GM23338 (cell line): Measurements from ENCODE around the gene PRKCD. TPM values are rescaled to one million over a fixed set of nuclear protein-coding genes. Genes with fewer than 3 reads are reported as not detected.

Experiments used
- ATAC-seq: fragments of 200-7000 bp; cut with Tn5 transposase; 3 replicates; pipeline ENCODE4 v1.9.1; 2020
- DNase-seq: peaks from one replicate; pipeline ENCODE4 v3.0.0-alpha.2; 2015; ENCODE audit warnings: low spot score
- H2AFZ ChIP-seq: fragments of 200-600 bp; sonication (generic); 2 replicates; pipeline ENCODE4 v1.8.0; 2016; ENCODE audit warnings: antibody characterized with exemption, mild to moderate bottlenecking, moderate library complexity
- H3F3A ChIP-seq: fragments of 200-600 bp; sonication (generic); replicated peaks from 2 replicates; pipeline ENCODE4 v1.8.0; 2017; ENCODE audit warnings: antibody characterized with exemption, mixed run types, low read depth
- H3K27ac ChIP-seq: fragments of 200-600 bp; sonication (generic); 2 replicates; pipeline ENCODE4 v1.6.1; 2016; ENCODE audit warnings: low read depth
- H3K27me3 ChIP-seq: fragments of 200-600 bp; sonication (generic); 2 replicates; pipeline ENCODE4 v1.8.0; 2016; ENCODE audit warnings: mild to moderate bottlenecking, mixed run types, moderate library complexity; ENCODE audit not compliant: insufficient read depth
- H3K36me3 ChIP-seq: fragments of 200-600 bp; sonication (generic); 2 replicates; pipeline ENCODE4 v1.8.0; 2016; ENCODE audit warnings: mild to moderate bottlenecking; ENCODE audit not compliant: insufficient read depth
- H3K4me1 ChIP-seq: fragments of 200-600 bp; sonication (generic); 2 replicates; pipeline ENCODE4 v1.8.0; 2016; ENCODE audit warnings: mild to moderate bottlenecking, moderate library complexity; ENCODE audit not compliant: insufficient read depth
- H3K4me2 ChIP-seq: fragments of 200-600 bp; sonication (generic); 2 replicates; pipeline ENCODE4 v1.7.1; 2017; ENCODE audit warnings: mixed run types
- H3K4me3 ChIP-seq: fragments of 200-600 bp; sonication (generic); 2 replicates; pipeline ENCODE4 v1.6.1; 2016; ENCODE audit warnings: mixed run types
- H3K79me2 ChIP-seq: fragments of 200-600 bp; sonication (generic); replicated peaks from 2 replicates; pipeline ENCODE4 v1.8.0; 2017; ENCODE audit warnings: mild to moderate bottlenecking; ENCODE audit not compliant: insufficient read depth
- H3K9me2 ChIP-seq: fragments of 200-600 bp; sonication (generic); 2 replicates; pipeline ENCODE4 v1.8.0; 2017; ENCODE audit not compliant: insufficient read depth
- H4K20me1 ChIP-seq: fragments of 200-600 bp; sonication (generic); replicated peaks from 2 replicates; pipeline ENCODE4 v1.8.0; 2017; ENCODE audit warnings: mild to moderate bottlenecking; ENCODE audit not compliant: insufficient read depth
- H3K27ac Mint-ChIP-seq: 2 replicates; pipeline ENCODE4 v1.8.0; 2020; ENCODE audit warnings: inconsistent platforms, mild to moderate bottlenecking, moderate library complexity, mixed read lengths
- H3K27me3 Mint-ChIP-seq: 3 replicates; pipeline ENCODE4 v1.8.0; 2022; ENCODE audit warnings: low read depth, mild to moderate bottlenecking, moderate library complexity, mixed read lengths, inconsistent platforms; ENCODE audit not compliant: insufficient read depth, poor library complexity
- H3K36me3 Mint-ChIP-seq: 3 replicates; pipeline ENCODE4 v1.8.0; 2021; ENCODE audit warnings: low read depth, mild to moderate bottlenecking, inconsistent platforms, moderate library complexity, mixed read lengths
- H3K4me1 Mint-ChIP-seq: 3 replicates; pipeline ENCODE4 v1.8.0; 2020; ENCODE audit warnings: mild to moderate bottlenecking, inconsistent platforms, mixed read lengths
- H3K4me3 Mint-ChIP-seq: 3 replicates; pipeline ENCODE4 v1.8.0; 2021; ENCODE audit warnings: moderate library complexity, mild to moderate bottlenecking, inconsistent platforms, mixed read lengths
- H3K9me3 Mint-ChIP-seq: 3 replicates; pipeline ENCODE4 v1.8.0; 2020; ENCODE audit warnings: moderate library complexity, mild to moderate bottlenecking, inconsistent platforms, mixed read lengths
- CREB1 ChIP-seq: fragments of 250-450 bp; sonication (Bioruptor Pico); IDR thresholded peaks from 2 replicates; pipeline ENCODE4 v1.5.0; 2020; ENCODE audit warnings: low read depth, mild to moderate bottlenecking, moderate library complexity
- EZH2 ChIP-seq: fragments of 200-600 bp; sonication (generic); IDR thresholded peaks from one replicate; pipeline ENCODE4 v1.8.0; 2017; ENCODE audit warnings: antibody characterized with exemption, mild to moderate bottlenecking, low read depth; ENCODE audit not compliant: unreplicated experiment
- EZH2phosphoT487 ChIP-seq: fragments of 200-600 bp; sonication (generic); IDR thresholded peaks from one replicate; pipeline ENCODE4 v1.8.1; 2018; ENCODE audit warnings: antibody characterized with exemption; ENCODE audit not compliant: unreplicated experiment
- JUNB ChIP-seq: IDR thresholded peaks from one replicate; pipeline ENCODE4 v1.6.1; 2016; ENCODE audit warnings: antibody characterized with exemption; ENCODE audit not compliant: unreplicated experiment
- NANOG ChIP-seq: IDR thresholded peaks from 2 replicates; pipeline ENCODE4 v1.6.1; 2016; ENCODE audit warnings: antibody characterized with exemption, borderline replicate concordance
- POLR2AphosphoS5 ChIP-seq: IDR thresholded peaks from 2 replicates; pipeline ENCODE4 v1.6.1; 2016; ENCODE audit warnings: antibody characterized with exemption, low read depth
- STAT1 ChIP-seq: IDR thresholded peaks from one replicate; pipeline ENCODE4 v1.6.1; 2016; ENCODE audit warnings: antibody characterized with exemption; ENCODE audit not compliant: unreplicated experiment
- ZNF114 ChIP-seq: fragments of 250-450 bp; sonication (Bioruptor Pico); IDR thresholded peaks from 2 replicates; pipeline ENCODE4 v1.5.0; 2020; ENCODE audit warnings: mild to moderate bottlenecking, moderate library complexity
- ZNF331 ChIP-seq: fragments of 250-450 bp; sonication (Bioruptor Pico); IDR thresholded peaks from 2 replicates; pipeline ENCODE4 v1.5.0; 2020; ENCODE audit warnings: low read depth, mild to moderate bottlenecking, moderate library complexity
- polyA plus RNA-seq: library from polyadenylated mRNA; unstranded; fragments of >200 nt; fragmentation: Nextera tagmentation; extraction: Ambion mirVana; gene quantifications from 2 replicates; pipeline ENCODE4 v1.2.1, GENCODE V29; 2016
- total RNA-seq: library from RNA; depleted of rRNA; stranded (reverse); fragments of >200 nt; shearing (Covaris generic); gene quantifications from 2 replicates; pipeline ENCODE4 v1.2.3, GENCODE V29; 2014
- TF ChIP-seq, protein P1 (sequence below): fragments of 250-450 bp; sonication (Bioruptor Pico); IDR thresholded peaks from 2 replicates; pipeline ENCODE4 v1.5.0; 2020; ENCODE audit warnings: mild to moderate bottlenecking, moderate library complexity
- TF ChIP-seq, protein P2 (sequence below): IDR thresholded peaks from one replicate; pipeline ENCODE4 v1.6.1; 2018; ENCODE audit warnings: antibody characterized with exemption; ENCODE audit not compliant: unreplicated experiment
- TF ChIP-seq, protein P3 (sequence below): IDR thresholded peaks from 2 replicates; pipeline ENCODE4 v1.6.1; 2016; ENCODE audit warnings: antibody characterized with exemption
- TF ChIP-seq, protein P4 (sequence below), 2 experiments: fragments of 200-600 bp in 1 of 2; sonication (generic) in 1 of 2; conservative IDR thresholded peaks; 2 replicates each; pipeline versions ENCODE4 v1.5.1 to v1.6.1; 2016 to 2017; ENCODE audit warnings: antibody characterized with exemption in 2 of 2, low read depth in 2 of 2, mild to moderate bottlenecking in 2 of 2, moderate library complexity in 1 of 2

PRKCD gene
- total and polyA plus RNA-seq, 2 experiments from 2014 or later: 11.3 to 11.8 TPM

DNA sequence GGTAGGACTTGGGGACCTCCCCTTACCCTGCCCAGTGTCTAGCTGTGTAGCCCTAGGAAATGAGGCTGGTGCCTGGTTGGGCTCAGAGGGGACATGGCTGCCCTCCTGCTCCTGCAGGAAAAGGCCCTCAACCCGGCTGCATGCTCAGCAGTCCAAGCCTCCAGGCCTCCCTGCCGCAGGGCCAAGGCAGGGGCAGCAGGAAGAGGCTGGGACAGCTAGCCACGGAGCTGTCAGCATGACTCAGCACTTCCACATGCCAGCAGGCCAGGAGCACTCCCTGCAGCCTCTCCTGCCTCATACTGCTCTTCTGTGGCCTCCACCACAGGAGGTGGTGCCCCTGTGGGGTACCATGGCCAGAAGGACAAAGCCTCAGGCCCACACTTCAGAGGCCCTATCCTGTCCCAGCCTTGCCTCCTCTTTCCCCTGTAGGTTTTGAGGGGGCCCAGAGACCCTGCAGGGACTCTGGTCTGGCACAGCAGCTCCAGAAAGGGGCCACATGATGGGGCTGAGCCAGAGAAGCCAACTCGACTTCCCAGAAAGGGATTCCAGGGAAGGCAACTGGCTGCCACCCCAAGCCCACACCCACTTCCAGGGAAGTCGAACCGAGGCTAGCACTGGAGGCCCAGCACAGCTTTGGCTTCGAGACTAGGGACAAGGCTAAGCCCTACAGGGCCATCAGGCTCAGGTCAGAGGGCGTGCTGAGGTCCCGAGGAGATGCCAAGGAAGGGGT lies 75.3 kb downstream of the PRKCD start:
- peak; percentile 47 for ATAC-seq
- H3K36me3 ChIP-seq: peaks cover 73% of the 10 kb centered on the region
- H3K27me3 ChIP-seq: no peaks in the 10 kb centered on the region
- H3K4me1 ChIP-seq: 0 out of 2 replicates have a peak, but pooled peaks cover 3% of the 10 kb centered on the region
- Mint-ChIP-seq H3K4me3 (no peak overlapping the region), H3K4me1 (peaks cover 33% of the 10 kb centered on the region), H3K27ac (peak overlapping the region; percentile 79), H3K36me3 (peaks cover 100% of the 10 kb centered on the region), H3K9me3 (no peaks in the 10 kb centered on the region), H3K27me3 (peaks cover 31% of the 10 kb centered on the region)
- H2AFZ ChIP-seq: no peak overlapping the region
- H3K4me2 ChIP-seq: no peak overlapping the region
- TF ChIP-seq ZNF331 (CRISPR knock-in tag) (no peak), ZNF114 (CRISPR knock-in tag) (no peak), EZH2phosphoT487 (no peak), STAT1 (no peak), EZH2 (no peak), POLR2AphosphoS5 (no peak), CREB1 (CRISPR knock-in tag) (no peak), JUNB (no peak), NANOG (no peak)
- TF ChIP-seq, protein P1, sequence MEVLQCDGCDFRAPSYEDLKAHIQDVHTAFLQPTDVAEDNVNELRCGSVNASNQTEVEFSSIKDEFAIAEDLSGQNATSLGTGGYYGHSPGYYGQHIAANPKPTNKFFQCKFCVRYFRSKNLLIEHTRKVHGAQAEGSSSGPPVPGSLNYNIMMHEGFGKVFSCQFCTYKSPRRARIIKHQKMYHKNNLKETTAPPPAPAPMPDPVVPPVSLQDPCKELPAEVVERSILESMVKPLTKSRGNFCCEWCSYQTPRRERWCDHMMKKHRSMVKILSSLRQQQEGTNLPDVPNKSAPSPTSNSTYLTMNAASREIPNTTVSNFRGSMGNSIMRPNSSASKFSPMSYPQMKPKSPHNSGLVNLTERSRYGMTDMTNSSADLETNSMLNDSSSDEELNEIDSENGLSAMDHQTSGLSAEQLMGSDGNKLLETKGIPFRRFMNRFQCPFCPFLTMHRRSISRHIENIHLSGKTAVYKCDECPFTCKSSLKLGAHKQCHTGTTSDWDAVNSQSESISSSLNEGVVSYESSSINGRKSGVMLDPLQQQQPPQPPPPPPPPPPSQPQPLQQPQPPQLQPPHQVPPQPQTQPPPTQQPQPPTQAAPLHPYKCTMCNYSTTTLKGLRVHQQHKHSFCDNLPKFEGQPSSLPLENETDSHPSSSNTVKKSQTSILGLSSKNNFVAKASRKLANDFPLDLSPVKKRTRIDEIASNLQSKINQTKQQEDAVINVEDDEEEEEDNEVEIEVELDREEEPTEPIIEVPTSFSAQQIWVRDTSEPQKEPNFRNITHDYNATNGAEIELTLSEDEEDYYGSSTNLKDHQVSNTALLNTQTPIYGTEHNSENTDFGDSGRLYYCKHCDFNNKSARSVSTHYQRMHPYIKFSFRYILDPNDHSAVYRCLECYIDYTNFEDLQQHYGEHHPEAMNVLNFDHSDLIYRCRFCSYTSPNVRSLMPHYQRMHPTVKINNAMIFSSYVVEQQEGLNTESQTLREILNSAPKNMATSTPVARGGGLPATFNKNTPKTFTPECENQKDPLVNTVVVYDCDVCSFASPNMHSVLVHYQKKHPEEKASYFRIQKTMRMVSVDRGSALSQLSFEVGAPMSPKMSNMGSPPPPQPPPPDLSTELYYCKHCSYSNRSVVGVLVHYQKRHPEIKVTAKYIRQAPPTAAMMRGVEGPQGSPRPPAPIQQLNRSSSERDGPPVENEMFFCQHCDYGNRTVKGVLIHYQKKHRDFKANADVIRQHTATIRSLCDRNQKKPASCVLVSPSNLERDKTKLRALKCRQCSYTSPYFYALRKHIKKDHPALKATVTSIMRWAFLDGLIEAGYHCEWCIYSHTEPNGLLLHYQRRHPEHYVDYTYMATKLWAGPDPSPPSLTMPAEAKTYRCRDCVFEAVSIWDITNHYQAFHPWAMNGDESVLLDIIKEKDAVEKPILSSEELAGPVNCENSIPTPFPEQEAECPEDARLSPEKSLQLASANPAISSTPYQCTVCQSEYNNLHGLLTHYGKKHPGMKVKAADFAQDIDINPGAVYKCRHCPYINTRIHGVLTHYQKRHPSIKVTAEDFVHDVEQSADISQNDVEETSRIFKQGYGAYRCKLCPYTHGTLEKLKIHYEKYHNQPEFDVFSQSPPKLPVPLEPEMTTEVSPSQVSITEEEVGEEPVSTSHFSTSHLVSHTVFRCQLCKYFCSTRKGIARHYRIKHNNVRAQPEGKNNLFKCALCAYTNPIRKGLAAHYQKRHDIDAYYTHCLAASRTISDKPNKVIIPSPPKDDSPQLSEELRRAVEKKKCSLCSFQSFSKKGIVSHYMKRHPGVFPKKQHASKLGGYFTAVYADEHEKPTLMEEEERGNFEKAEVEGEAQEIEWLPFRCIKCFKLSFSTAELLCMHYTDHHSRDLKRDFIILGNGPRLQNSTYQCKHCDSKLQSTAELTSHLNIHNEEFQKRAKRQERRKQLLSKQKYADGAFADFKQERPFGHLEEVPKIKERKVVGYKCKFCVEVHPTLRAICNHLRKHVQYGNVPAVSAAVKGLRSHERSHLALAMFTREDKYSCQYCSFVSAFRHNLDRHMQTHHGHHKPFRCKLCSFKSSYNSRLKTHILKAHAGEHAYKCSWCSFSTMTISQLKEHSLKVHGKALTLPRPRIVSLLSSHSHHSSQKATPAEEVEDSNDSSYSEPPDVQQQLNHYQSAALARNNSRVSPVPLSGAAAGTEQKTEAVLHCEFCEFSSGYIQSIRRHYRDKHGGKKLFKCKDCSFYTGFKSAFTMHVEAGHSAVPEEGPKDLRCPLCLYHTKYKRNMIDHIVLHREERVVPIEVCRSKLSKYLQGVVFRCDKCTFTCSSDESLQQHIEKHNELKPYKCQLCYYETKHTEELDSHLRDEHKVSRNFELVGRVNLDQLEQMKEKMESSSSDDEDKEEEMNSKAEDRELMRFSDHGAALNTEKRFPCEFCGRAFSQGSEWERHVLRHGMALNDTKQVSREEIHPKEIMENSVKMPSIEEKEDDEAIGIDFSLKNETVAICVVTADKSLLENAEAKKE: no peak
- TF ChIP-seq, protein P2, sequence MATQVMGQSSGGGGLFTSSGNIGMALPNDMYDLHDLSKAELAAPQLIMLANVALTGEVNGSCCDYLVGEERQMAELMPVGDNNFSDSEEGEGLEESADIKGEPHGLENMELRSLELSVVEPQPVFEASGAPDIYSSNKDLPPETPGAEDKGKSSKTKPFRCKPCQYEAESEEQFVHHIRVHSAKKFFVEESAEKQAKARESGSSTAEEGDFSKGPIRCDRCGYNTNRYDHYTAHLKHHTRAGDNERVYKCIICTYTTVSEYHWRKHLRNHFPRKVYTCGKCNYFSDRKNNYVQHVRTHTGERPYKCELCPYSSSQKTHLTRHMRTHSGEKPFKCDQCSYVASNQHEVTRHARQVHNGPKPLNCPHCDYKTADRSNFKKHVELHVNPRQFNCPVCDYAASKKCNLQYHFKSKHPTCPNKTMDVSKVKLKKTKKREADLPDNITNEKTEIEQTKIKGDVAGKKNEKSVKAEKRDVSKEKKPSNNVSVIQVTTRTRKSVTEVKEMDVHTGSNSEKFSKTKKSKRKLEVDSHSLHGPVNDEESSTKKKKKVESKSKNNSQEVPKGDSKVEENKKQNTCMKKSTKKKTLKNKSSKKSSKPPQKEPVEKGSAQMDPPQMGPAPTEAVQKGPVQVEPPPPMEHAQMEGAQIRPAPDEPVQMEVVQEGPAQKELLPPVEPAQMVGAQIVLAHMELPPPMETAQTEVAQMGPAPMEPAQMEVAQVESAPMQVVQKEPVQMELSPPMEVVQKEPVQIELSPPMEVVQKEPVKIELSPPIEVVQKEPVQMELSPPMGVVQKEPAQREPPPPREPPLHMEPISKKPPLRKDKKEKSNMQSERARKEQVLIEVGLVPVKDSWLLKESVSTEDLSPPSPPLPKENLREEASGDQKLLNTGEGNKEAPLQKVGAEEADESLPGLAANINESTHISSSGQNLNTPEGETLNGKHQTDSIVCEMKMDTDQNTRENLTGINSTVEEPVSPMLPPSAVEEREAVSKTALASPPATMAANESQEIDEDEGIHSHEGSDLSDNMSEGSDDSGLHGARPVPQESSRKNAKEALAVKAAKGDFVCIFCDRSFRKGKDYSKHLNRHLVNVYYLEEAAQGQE: no peak
- TF ChIP-seq, protein P3, sequence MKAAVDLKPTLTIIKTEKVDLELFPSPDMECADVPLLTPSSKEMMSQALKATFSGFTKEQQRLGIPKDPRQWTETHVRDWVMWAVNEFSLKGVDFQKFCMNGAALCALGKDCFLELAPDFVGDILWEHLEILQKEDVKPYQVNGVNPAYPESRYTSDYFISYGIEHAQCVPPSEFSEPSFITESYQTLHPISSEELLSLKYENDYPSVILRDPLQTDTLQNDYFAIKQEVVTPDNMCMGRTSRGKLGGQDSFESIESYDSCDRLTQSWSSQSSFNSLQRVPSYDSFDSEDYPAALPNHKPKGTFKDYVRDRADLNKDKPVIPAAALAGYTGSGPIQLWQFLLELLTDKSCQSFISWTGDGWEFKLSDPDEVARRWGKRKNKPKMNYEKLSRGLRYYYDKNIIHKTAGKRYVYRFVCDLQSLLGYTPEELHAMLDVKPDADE: no peak
- TF ChIP-seq, protein P4, sequence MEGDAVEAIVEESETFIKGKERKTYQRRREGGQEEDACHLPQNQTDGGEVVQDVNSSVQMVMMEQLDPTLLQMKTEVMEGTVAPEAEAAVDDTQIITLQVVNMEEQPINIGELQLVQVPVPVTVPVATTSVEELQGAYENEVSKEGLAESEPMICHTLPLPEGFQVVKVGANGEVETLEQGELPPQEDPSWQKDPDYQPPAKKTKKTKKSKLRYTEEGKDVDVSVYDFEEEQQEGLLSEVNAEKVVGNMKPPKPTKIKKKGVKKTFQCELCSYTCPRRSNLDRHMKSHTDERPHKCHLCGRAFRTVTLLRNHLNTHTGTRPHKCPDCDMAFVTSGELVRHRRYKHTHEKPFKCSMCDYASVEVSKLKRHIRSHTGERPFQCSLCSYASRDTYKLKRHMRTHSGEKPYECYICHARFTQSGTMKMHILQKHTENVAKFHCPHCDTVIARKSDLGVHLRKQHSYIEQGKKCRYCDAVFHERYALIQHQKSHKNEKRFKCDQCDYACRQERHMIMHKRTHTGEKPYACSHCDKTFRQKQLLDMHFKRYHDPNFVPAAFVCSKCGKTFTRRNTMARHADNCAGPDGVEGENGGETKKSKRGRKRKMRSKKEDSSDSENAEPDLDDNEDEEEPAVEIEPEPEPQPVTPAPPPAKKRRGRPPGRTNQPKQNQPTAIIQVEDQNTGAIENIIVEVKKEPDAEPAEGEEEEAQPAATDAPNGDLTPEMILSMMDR (conservative IDR thresholded peaks at IDR 0.05; ENCODE audit: low read depth in 2 of 2): no peak
- no peak for DNase-seq
- H3K4me3 ChIP-seq: no peak overlapping the region
- peak overlapping the region; percentile 89 for H3K27ac ChIP-seq
- peaks cover 45% of the 10 kb centered on the region for H3K79me2 ChIP-seq
- no peaks in the 10 kb centered on the region for H3K9me2 ChIP-seq
- H4K20me1 ChIP-seq: peaks cover 67% of the 10 kb centered on the region
- H3F3A ChIP-seq: peaks cover 65% of the 10 kb centered on the region
